IgD-negative memory B cell (primary cell): ENCODE measurements around the gene ST6GALNAC4. TPM values are rescaled to one million over a fixed set of nuclear protein-coding genes. Genes with fewer than 3 reads are reported as not detected.

Experiments
- H3K27ac Mint-ChIP-seq, 3 donors: one replicate each; pipeline ENCODE4 v1.8.0; 2020 to 2022; ENCODE audit warnings: mild to moderate bottlenecking in 3 of 3, mixed read lengths in 3 of 3, moderate library complexity in 1 of 3
- H3K27me3 Mint-ChIP-seq: one replicate; pipeline ENCODE4 v1.8.0; 2021; ENCODE audit warnings: mixed read lengths
- H3K36me3 Mint-ChIP-seq: one replicate; pipeline ENCODE4 v1.8.0; 2020; ENCODE audit warnings: mild to moderate bottlenecking, mixed read lengths
- H3K4me1 Mint-ChIP-seq, 3 donors: one replicate each; pipeline ENCODE4 v1.8.0; 2020 to 2022; ENCODE audit warnings: mixed read lengths in 3 of 3, mild to moderate bottlenecking in 1 of 3
- H3K4me3 Mint-ChIP-seq, 4 donors: one replicate each; pipeline ENCODE4 v1.8.0; 2020 to 2022; ENCODE audit warnings: mild to moderate bottlenecking in 4 of 4, mixed read lengths in 4 of 4, moderate library complexity in 3 of 4
- H3K9me3 Mint-ChIP-seq, 3 donors: one replicate each; pipeline ENCODE4 v1.8.0; 2020 to 2021; ENCODE audit warnings: mixed read lengths in 3 of 3, mild to moderate bottlenecking in 1 of 3
- polyA plus RNA-seq: library from polyadenylated mRNA; unstranded; fragments of 300-500 nt; fragmentation: Illumina TruSeq; gene quantifications from one replicate; pipeline ENCODE4 v1.2.3, GENCODE V29; 2021

ST6GALNAC4 gene
- polyA plus RNA-seq, 1 donor from 2014 or later, result 32.5 TPM

DNA sequence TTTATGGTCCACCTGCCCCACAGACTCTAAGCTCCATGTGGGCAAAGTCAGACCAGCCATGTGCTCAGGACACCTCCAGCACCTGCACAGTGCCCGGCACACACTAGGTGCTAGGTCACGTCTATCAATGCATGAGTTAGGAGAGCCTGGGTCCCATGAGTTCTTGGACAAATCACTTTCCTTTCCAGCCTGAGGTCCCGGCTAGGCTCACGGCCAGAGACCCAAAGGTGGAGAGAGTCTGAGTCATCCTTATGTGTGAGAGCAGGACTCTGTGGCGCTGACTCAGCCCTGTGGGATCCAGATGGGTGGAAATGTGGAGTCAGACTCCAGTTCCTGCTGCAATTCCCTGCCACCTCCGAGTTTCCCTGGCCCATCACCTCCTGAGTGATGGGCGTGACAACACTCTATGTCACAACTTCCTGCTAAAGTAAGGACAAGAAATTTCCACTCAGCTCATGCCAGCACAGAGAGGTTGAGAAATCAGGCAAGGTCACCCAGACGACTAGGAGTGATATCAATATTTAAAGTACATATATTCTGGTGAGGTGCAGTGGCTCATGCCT is 2.5 kb upstream of the ST6GALNAC4 start:
- Mint-ChIP-seq H3K4me3 (peak overlapping the region in 1 of 4 donors; percentile 77), H3K9me3 (peaks cover 0 to 2% (median 0%) of the 10 kb centered on the region in 3 donors), H3K36me3 (peaks cover 2% of the 10 kb centered on the region), H3K4me1 (peaks cover 20 to 31% (median 24%) of the 10 kb centered on the region in 3 donors), H3K27ac (peak overlapping the region; percentile 96 to 99 (median 97)), H3K27me3 (no peaks in the 10 kb centered on the region)

DNA sequence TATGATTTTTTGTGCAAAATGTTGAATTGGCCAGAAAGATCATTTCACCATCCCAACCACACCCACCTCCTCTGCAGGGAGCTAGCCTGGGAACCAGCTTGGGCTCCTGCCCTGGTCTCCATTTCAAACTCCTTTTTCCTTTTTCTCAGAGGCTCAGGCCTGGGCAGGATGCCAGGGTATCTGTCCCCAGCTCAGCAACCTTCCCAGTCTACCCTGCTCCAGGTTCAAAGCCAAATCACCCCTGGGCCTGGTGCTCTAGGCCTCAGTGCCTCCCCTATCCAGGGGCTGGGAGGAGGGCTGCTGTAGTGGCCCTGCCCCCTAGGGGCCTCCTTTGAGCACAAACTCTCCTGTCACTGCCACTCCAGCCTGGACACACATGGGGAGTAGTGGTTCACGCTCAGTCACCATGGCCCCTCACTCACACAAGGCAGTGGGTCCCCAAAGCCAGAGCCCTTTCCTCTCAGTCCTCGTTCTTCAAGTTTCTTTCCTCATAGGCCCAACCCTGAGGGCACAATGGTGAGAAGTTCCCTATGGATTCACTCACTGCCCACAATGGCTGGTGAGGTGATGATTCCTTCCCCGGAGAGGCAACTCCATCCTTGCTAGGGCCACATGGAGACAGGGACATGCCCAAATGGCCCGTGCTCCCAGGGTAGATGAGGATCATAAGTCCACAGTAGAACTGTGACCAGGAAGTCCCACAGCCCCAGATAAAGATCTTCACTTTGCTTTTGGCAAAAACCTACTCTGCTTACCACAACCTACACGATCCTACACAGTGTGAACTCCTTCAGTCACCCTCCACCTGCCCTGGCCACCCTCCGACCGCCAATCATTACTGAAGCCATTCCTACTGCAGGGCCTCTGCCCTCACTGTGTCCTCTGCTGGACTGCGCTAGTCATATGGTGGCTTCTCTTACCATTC is 1.6 kb upstream of the ST6GALNAC4 start:
- no peaks in the 10 kb centered on the region for H3K27me3 Mint-ChIP-seq
- peaks cover 20 to 36% (median 24%) of the 10 kb centered on the region in 3 donors for H3K4me1 Mint-ChIP-seq
- H3K9me3 Mint-ChIP-seq, result peaks cover 0 to 2% (median 0%) of the 10 kb centered on the region in 3 donors
- peak overlapping the region; percentile 96 to 99 (median 97) for H3K27ac Mint-ChIP-seq
- H3K36me3 Mint-ChIP-seq, result peaks cover 2% of the 10 kb centered on the region
- H3K4me3 Mint-ChIP-seq, result peak overlapping the region; percentile 12 to 98 (median 86)

DNA sequence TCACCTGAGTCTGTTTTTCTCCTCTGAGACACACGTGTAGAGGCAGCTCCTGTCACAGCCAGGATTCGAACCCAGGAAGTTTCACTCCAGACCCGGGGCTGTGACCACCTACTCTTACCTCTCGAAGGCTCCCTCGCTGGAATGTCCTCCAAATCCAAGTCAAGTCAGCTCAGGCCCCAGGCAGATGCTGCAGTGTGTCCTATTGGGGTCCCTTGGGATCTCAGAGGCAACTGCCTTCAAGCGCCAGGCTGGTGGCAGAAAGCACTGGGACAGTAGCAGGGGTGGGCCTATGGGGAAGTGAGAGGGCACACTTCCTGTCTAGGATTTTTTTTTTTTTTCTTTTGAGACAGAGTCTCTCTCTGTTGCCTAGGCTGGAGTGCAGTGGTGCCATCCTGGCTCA is 762 bp upstream of the ST6GALNAC4 start:
- no peaks in the 10 kb centered on the region for H3K27me3 Mint-ChIP-seq
- H3K36me3 Mint-ChIP-seq, result peaks cover 2% of the 10 kb centered on the region
- H3K27ac Mint-ChIP-seq, result peak overlapping the region; percentile 96 to 99 (median 97)
- peaks cover 21 to 42% (median 24%) of the 10 kb centered on the region in 3 donors for H3K4me1 Mint-ChIP-seq
- H3K4me3 Mint-ChIP-seq, result peak overlapping the region; percentile 77 to 98 (median 92)
- peaks cover 0 to 2% (median 0%) of the 10 kb centered on the region in 3 donors for H3K9me3 Mint-ChIP-seq

DNA sequence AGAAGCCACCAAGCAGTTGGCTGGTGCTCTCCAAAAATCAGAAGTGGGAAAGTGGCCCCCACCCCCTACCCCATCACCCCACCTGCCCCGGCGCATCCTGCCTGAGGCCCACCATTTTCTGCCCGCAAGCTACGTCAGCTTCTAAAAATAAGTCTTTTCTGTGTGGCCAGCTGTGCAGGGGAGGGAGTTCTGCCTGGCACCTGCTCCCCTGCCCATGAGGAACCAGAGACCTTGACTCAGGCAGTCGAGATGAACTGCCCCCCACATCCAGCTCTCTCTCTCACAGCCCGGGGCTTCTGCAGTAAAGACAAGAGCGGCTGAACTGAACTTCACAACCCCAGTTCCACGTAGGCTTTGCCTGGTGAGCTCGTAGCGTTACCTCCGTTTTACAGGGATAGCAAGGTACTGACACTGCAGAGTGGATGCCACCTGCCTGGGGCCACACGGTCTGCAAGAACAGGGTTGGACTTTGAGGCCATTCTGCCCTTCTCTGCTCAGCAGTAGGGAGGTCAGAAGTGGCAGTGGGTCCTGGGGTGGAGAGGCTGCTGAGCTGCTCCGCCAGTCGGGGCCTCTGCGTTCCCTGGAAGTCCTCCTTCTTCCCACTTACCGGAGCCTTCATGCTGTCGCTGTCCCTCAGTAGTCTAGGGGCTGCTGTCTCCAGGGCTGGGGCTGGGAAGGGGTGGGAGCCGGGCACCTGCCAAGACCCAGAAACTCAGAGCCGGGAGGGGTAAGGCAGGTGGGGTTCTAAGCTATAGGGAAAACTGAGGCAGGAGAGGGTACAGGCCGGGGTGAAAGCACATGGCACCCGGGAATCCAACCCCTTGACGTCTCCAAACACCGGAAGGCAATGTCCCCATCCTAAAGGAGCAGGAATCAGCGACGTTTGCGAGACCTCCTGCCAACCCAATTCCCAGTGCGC is 781 bp downstream of the ST6GALNAC4 start:
- no peaks in the 10 kb centered on the region for H3K27me3 Mint-ChIP-seq
- peak overlapping the region; percentile 77 to 98 (median 92) for H3K4me3 Mint-ChIP-seq
- H3K27ac Mint-ChIP-seq, result peak overlapping the region; percentile 95 to 98 (median 96)
- H3K9me3 Mint-ChIP-seq, result peaks cover 0 to 2% (median 0%) of the 10 kb centered on the region in 3 donors
- H3K36me3 Mint-ChIP-seq, result peaks cover 3% of the 10 kb centered on the region
- H3K4me1 Mint-ChIP-seq, result peaks cover 24 to 44% (median 25%) of the 10 kb centered on the region in 3 donors

- Mint-ChIP-seq H3K4me3 (peak overlapping the region; percentile 77 to 98 (median 92)), H3K4me1 (peaks cover 25 to 49% (median 30%) of the 10 kb centered on the region in 3 donors), H3K36me3 (peaks cover 3% of the 10 kb centered on the region), H3K9me3 (peaks cover 0 to 2% (median 0%) of the 10 kb centered on the region in 3 donors), H3K27me3 (no peaks in the 10 kb centered on the region), H3K27ac (peak overlapping the region; percentile 95 to 98 (median 96))
These were observed 1.5 kb downstream of the ST6GALNAC4 start for GRCh38 chr9:127915325-127915752.

DNA sequence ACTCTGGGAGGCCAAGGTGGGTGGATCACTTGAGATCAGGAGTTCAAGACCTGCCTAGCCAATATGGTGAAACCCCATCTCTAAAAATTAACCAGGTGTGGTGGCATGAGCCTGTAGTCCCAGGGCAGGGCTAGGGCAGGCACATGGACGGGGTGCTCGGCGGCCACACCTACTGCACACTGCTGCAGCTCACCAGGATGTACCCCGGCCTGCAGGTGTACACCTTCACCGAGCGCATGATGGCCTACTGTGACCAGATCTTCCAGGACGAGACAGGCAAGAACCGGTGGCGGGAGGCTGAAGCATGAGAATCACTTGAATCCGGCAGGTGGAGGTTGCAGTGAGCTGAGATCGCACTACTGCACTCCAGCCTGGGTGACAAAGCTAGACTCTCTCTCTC is 3.2 kb downstream of the ST6GALNAC4 start:
- peaks cover 0 to 2% (median 0%) of the 10 kb centered on the region in 3 donors for H3K9me3 Mint-ChIP-seq
- H3K4me3 Mint-ChIP-seq, result peak overlapping the region in 1 of 4 donors; percentile 74
- H3K27me3 Mint-ChIP-seq, result no peaks in the 10 kb centered on the region
- peaks cover 21 to 40% (median 24%) of the 10 kb centered on the region in 3 donors for H3K4me1 Mint-ChIP-seq
- peak overlapping the region in 2 of 3 donors; percentile 92 to 96 for H3K27ac Mint-ChIP-seq
- H3K36me3 Mint-ChIP-seq, result peaks cover 3% of the 10 kb centered on the region

GRCh38 chr9:127912882-127913281 is 4.0 kb downstream of the ST6GALNAC4 start:
- Mint-ChIP-seq H3K4me3 (peak overlapping the region in 1 of 4 donors; percentile 65), H3K4me1 (peaks cover 15 to 35% (median 16%) of the 10 kb centered on the region in 3 donors), H3K27me3 (no peaks in the 10 kb centered on the region)

DNA sequence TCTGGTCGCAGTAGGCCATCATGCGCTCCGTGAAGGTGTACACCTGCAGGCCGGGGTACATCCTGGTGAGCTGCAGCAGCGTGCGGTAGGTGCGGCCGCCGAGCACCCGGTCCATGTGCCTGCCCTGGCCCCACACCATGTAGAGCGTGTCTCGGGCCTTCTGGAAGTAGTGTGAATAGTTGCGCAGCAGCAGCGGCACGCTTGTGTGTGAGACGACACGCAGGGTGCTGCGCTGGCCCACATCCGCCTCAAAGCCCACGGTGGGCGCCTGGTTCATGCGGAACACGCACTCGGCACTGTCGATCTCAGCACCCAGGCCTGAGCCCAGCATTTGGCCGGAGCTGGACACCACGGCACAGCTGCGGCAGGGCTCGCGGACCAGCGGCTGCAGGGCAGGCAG is 4.5 kb downstream of the ST6GALNAC4 start:
- peak overlapping the region in 3 of 4 donors; percentile 54 to 83 (median 79) for H3K4me3 Mint-ChIP-seq
- H3K27ac Mint-ChIP-seq, result peak overlapping the region in 1 of 3 donors; percentile 98
- peaks cover 11 to 31% (median 13%) of the 10 kb centered on the region in 3 donors for H3K4me1 Mint-ChIP-seq
- H3K27me3 Mint-ChIP-seq, result no peaks in the 10 kb centered on the region
- H3K36me3 Mint-ChIP-seq, result peaks cover 3% of the 10 kb centered on the region
- peaks cover 0 to 2% (median 0%) of the 10 kb centered on the region in 3 donors for H3K9me3 Mint-ChIP-seq

More at GRCh38 chr9:127912882-127913281, 4.0 kb downstream of the ST6GALNAC4 start:
- peaks cover 3% of the 10 kb centered on the region for H3K36me3 Mint-ChIP-seq
- H3K27ac Mint-ChIP-seq, result peak overlapping the region in 2 of 3 donors; percentile 77 to 92
- peaks cover 0 to 2% (median 0%) of the 10 kb centered on the region in 3 donors for H3K9me3 Mint-ChIP-seq

GRCh38 chr9:127910613-127911205 is 6.1 kb downstream of the ST6GALNAC4 start:
- Mint-ChIP-seq H3K36me3 (peaks cover 1% of the 10 kb centered on the region), H3K4me1 (peaks cover 16 to 34% (median 21%) of the 10 kb centered on the region in 3 donors), H3K9me3 (peaks cover 0 to under 1% (median 0%) of the 10 kb centered on the region in 3 donors), H3K27me3 (no peaks in the 10 kb centered on the region), H3K4me3 (peak overlapping the region; percentile 28 to 79 (median 74)), H3K27ac (peak overlapping the region; percentile 80 to 98 (median 96))

- Mint-ChIP-seq H3K36me3 (peaks cover 1% of the 10 kb centered on the region), H3K4me1 (peaks cover 22 to 36% (median 24%) of the 10 kb centered on the region in 3 donors), H3K9me3 (no peaks in the 10 kb centered on the region), H3K27ac (peak overlapping the region; percentile 62 to 96 (median 80)), H3K4me3 (no peak overlapping the region), H3K27me3 (no peaks in the 10 kb centered on the region)
These were observed 7.0 kb downstream of the ST6GALNAC4 start for GRCh38 chr9:127909839-127910273.

- Mint-ChIP-seq H3K36me3 (peaks cover 1% of the 10 kb centered on the region), H3K4me3 (peak overlapping the region in 1 of 4 donors; percentile 54), H3K9me3 (no peaks in the 10 kb centered on the region), H3K27me3 (no peaks in the 10 kb centered on the region), H3K4me1 (peaks cover 28 to 37% (median 34%) of the 10 kb centered on the region in 3 donors), H3K27ac (peak overlapping the region in 2 of 3 donors; percentile 31 to 62)
These were observed 8.2 kb downstream of the ST6GALNAC4 start for GRCh38 chr9:127908660-127908926.

DNA sequence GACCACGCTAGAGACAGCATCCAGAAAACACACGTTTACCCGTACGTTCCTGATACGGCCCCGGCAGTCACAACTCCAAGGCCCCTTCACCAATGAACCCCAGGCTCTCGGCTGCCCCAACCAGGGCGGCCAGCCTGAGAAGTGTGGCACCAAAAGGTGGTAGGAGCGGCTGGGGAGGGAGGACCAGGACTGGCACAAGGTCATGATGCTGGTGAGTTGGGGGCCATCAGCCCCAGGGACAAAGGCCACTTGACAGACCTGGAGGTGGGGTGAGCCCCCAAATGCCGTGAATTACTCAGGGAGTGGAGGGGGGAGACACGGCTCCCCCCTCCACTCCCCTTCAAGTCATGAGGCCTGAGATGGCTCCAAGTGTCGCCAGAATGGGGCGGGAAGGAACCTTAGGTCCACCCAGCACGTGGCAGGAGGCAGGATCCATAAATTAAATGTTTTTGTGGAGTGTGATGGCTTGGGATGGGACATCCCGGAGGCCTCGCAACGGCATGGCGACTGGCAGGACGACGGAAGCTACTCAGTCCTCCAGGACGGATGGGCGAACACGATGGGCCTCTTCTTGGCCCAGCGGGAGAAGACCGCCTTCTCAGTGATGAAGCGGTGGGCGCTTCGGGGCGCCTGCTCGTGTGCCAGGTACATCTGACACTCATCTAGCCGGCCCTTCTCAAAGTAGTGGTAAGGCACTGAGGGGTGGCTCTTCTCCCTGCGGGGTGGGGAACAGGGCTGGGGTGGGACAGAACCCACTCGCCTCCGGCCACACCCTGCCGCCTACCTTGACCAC is 8.8 kb downstream of the ST6GALNAC4 start:
- Mint-ChIP-seq H3K36me3 (peaks cover 1% of the 10 kb centered on the region), H3K4me1 (peaks cover 33 to 41% (median 39%) of the 10 kb centered on the region in 3 donors), H3K9me3 (no peaks in the 10 kb centered on the region), H3K27ac (peak overlapping the region; percentile 43 to 100 (median 98)), H3K27me3 (no peaks in the 10 kb centered on the region), H3K4me3 (peak overlapping the region in 1 of 4 donors; percentile 54)

DNA sequence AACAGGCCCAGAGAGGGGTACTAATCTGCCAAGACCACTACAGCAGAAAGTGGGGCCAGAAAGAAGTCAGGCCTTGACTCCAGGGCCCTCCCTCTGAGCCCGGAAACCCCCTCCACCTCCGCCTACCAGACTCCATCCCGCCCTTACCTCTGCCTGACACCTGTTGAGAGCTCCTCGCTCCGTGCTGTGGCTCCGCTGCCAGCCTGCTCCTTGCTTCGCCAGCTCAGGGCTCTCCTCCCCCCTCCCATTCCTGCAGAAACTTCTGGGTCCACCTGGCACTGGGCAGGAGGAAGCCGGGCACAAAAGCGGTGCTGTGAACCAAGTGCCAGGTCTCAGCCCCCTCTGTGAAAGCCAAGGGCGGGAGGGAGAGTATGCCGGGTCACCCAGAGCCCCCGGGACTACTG is 11.1 kb downstream of the ST6GALNAC4 start:
- H3K4me1 Mint-ChIP-seq, result peaks cover 31 to 46% (median 38%) of the 10 kb centered on the region in 3 donors
- H3K4me3 Mint-ChIP-seq, result peak overlapping the region; percentile 85 to 99 (median 89)
- H3K27me3 Mint-ChIP-seq, result no peaks in the 10 kb centered on the region
- H3K9me3 Mint-ChIP-seq, result no peaks in the 10 kb centered on the region
- H3K36me3 Mint-ChIP-seq, result no peaks in the 10 kb centered on the region
- H3K27ac Mint-ChIP-seq, result peak overlapping the region; percentile 98 to 100 (median 100)
